PC-3 (cell line): ENCODE data around the gene CCKAR. TPM values are rescaled to one million over a fixed set of nuclear protein-coding genes. Genes with fewer than 3 reads are reported as not detected.
"Not testable (repeated sequence)": the region's sequence is repeated elsewhere in the genome, so short reads cannot be mapped to it uniquely, and the experiment has no call there.

ENCODE experiments used
- ATAC-seq: fragments of 200-7000 bp; cut with Tn5 transposase; 2 replicates; pipeline ENCODE4 v1.9.1; 2020; ENCODE audit warnings: mild to moderate bottlenecking, moderate library complexity
- BruUV-seq: library from RNA; stranded (reverse); fragments of 400-500 nt; replicated peaks from 2 replicates; lab custom pipeline; 2021; lab: Mats Ljungman, UMichigan
- CTCF ChIA-PET: fragments of 300-600 bp; sonication (Branson Sonifier 250); formaldehyde crosslinking; loops from one replicate; lab custom pipeline; 2022; ENCODE audit warnings: antibody characterized with exemption; lab: Charles Lee
- POLR2A ChIA-PET: fragments of 300-600 bp; sonication (Branson Sonifier 250); formaldehyde crosslinking; loops from one replicate; lab custom pipeline; 2022; ENCODE audit warnings: antibody characterized with exemption; ENCODE audit not compliant: unreplicated experiment; lab: Charles Lee
- DNase-seq: peaks from one replicate; pipeline ENCODE4 v3.0.0-alpha.2; 2015
- H2AFZ ChIP-seq: fragments of 300-600 bp; sonication (generic); 2 replicates; pipeline ENCODE4 v1.6.0; 2016; ENCODE audit warnings: antibody characterized with exemption, low read length
- H3F3A ChIP-seq: fragments of 300-600 bp; sonication (generic); one replicate; pipeline ENCODE4 v1.6.0; 2017; ENCODE audit warnings: antibody characterized with exemption, low read length, control low read depth, mild to moderate bottlenecking; ENCODE audit not compliant: unreplicated experiment
- H3K27ac ChIP-seq: fragments of 300-600 bp; sonication (generic); 2 replicates; pipeline ENCODE4 v1.5.1; 2016; ENCODE audit warnings: mild to moderate bottlenecking, low read length
- H3K27me3 ChIP-seq: fragments of 300-600 bp; sonication (generic); 2 replicates; pipeline ENCODE4 v1.6.1; 2016; ENCODE audit warnings: low read length, mixed read lengths
- H3K36me3 ChIP-seq: fragments of 300-600 bp; sonication (generic); 2 replicates; pipeline ENCODE4 v1.6.1; 2016; ENCODE audit warnings: low read depth, mixed run types, low read length, mixed read lengths
- H3K4me1 ChIP-seq: fragments of 300-600 bp; sonication (generic); 2 replicates; pipeline ENCODE4 v1.5.1; 2016; ENCODE audit warnings: low read length; ENCODE audit not compliant: insufficient read depth
- H3K4me2 ChIP-seq: fragments of 300-600 bp; sonication (generic); 2 replicates; pipeline ENCODE4 v1.6.0; 2016; ENCODE audit warnings: low read length
- H3K4me3 ChIP-seq: fragments of 300-600 bp; sonication (generic); 2 replicates; pipeline ENCODE4 v1.5.1; 2016; ENCODE audit warnings: mild to moderate bottlenecking, low read length, mixed read lengths
- H3K79me2 ChIP-seq: fragments of 300-600 bp; sonication (generic); 2 replicates; pipeline ENCODE4 v1.6.1; 2017; ENCODE audit warnings: low read length, mixed read lengths
- H3K9ac ChIP-seq: fragments of 300-600 bp; sonication (generic); 2 replicates; pipeline ENCODE4 v1.6.0; 2016; ENCODE audit warnings: mild to moderate bottlenecking, low read length
- H3K9me2 ChIP-seq: fragments of 300-600 bp; sonication (generic); replicated peaks from 2 replicates; pipeline ENCODE4 v1.6.1; 2016; ENCODE audit warnings: mixed run types, low read length, mixed read lengths
- H3K9me3 ChIP-seq: fragments of 300-600 bp; sonication (generic); 2 replicates; pipeline ENCODE4 v1.6.1; 2016; ENCODE audit warnings: low read length, mixed read lengths
- H4K20me1 ChIP-seq: fragments of 300-600 bp; sonication (generic); 2 replicates; pipeline ENCODE4 v1.6.1; 2016; ENCODE audit warnings: low read length, mixed read lengths
- CTCF ChIP-seq: fragments of 300-600 bp; sonication (generic); conservative IDR thresholded peaks from 2 replicates; pipeline ENCODE4 v1.5.1; 2017; ENCODE audit warnings: antibody characterized with exemption, low read depth, mild to moderate bottlenecking, low read length
- EZH2 ChIP-seq: fragments of 300-600 bp; sonication (generic); IDR thresholded peaks from one replicate; pipeline ENCODE4 v1.6.1; 2017; ENCODE audit warnings: antibody characterized with exemption, mild to moderate bottlenecking, low read length; ENCODE audit not compliant: unreplicated experiment
- EZH2phosphoT487 ChIP-seq: fragments of 300-600 bp; sonication (generic); IDR thresholded peaks from 2 replicates; pipeline ENCODE4 v1.6.1; 2018; ENCODE audit warnings: mild to moderate bottlenecking, antibody characterized with exemption, low read length, borderline replicate concordance
- intact Hi-C: fragments of 100-400 bp; cut with micrococcal nuclease; formaldehyde crosslinking; loops from 2 replicates; pipeline ENCODE4 v1.9.0; 2023
- total RNA-seq: library from RNA; depleted of rRNA; stranded (reverse); fragments of >200 nt; gene quantifications from 2 replicates; pipeline ENCODE4 v1.2.3, GENCODE V29; 2014

CCKAR gene
- total RNA-seq, 1 experiment from 2014 or later: not detected

GRCh38 chr4:26503844-26504243, 13.6 kb upstream of the CCKAR start:
- no peak overlapping the region for H3K4me2 ChIP-seq
- H3F3A ChIP-seq: no peaks in the 10 kb centered on the region
- no peak overlapping the region for H3K4me3 ChIP-seq
- ChIA-PET POLR2A (no interaction called here), CTCF (no interaction called here)
- ATAC-seq (no peak), DNase-seq (no peak)
- H2AFZ ChIP-seq: no peak overlapping the region
- TF ChIP-seq CTCF: no peak
- TF ChIP-seq EZH2phosphoT487: no peak
- TF ChIP-seq EZH2: no peak
- H3K27me3 ChIP-seq: no peaks in the 10 kb centered on the region
- H3K9ac ChIP-seq: no peak overlapping the region
- H3K9me3 ChIP-seq: no peaks in the 10 kb centered on the region
- no peaks in the 10 kb centered on the region for H4K20me1 ChIP-seq
- no peak overlapping the region for H3K27ac ChIP-seq
- intact Hi-C loops: no loop called here
- H3K36me3 ChIP-seq: no peaks in the 10 kb centered on the region
- no peaks in the 10 kb centered on the region for H3K9me2 ChIP-seq
- H3K4me1 ChIP-seq: no peaks in the 10 kb centered on the region
- no TSS peak for BruUV-seq
- no peaks in the 10 kb centered on the region for H3K79me2 ChIP-seq

- Histone ChIP-seq H2AFZ (no peak overlapping the region), H3K4me2 (no peak overlapping the region), H3K9me2 (no peaks in the 10 kb centered on the region), H3K36me3 (no peaks in the 10 kb centered on the region), H3K4me1 (no peaks in the 10 kb centered on the region), H4K20me1 (no peaks in the 10 kb centered on the region), H3K9me3 (no peaks in the 10 kb centered on the region), H3K27me3 (no peaks in the 10 kb centered on the region), H3K9ac (no peak overlapping the region), H3K27ac (no peak overlapping the region), H3F3A (no peaks in the 10 kb centered on the region), H3K4me3 (no peak overlapping the region), H3K79me2 (no peaks in the 10 kb centered on the region)
- CTCF ChIA-PET: no interaction called here
- POLR2A ChIA-PET: no interaction called here
- intact Hi-C loops: no loop called here
- TF ChIP-seq EZH2 (no peak), EZH2phosphoT487 (no peak), CTCF (no peak)
- BruUV-seq: no TSS peak
- ATAC-seq: no peak
- DNase-seq: no peak
Measured at GRCh38 chr4:26503427-26503826, 13.1 kb upstream of the CCKAR start.

GRCh38 chr4:26500565-26500999, 10.3 kb upstream of the CCKAR start:
- intact Hi-C loops, H2AFZ ChIP-seq, H3K4me3 ChIP-seq, H3K4me1 ChIP-seq, POLR2A ChIA-PET, H4K20me1 ChIP-seq, H3K4me2 ChIP-seq, ATAC-seq, H3K9ac ChIP-seq, H3F3A ChIP-seq, CTCF ChIA-PET, H3K9me3 ChIP-seq, H3K27ac ChIP-seq, H3K36me3 ChIP-seq, H3K9me2 ChIP-seq, H3K79me2 ChIP-seq, BruUV-seq, H3K27me3 ChIP-seq: not testable (repeated sequence)
- peak; percentile 45 for DNase-seq
